B cell (primary cell): ENCODE data around the gene PTPN5. TPM values are rescaled to one million over a fixed set of nuclear protein-coding genes. Genes with fewer than 3 reads are reported as not detected.

ENCODE experiments used
- ATAC-seq: fragments of 200-7000 bp; cut with Tn5 transposase; one replicate; pipeline ENCODE4 v1.10.0; 2021; ENCODE audit warnings: low read depth, mild to moderate bottlenecking, moderate number of reproducible peaks, moderate library complexity
- CTCF ChIA-PET: fragments of 350-600 bp; sonication (Branson Sonifier 250); formaldehyde crosslinking; loops from one replicate; lab custom pipeline; 2021; ENCODE audit warnings: antibody characterized with exemption, inconsistent platforms; lab: Charles Lee
- POLR2A ChIA-PET: fragments of 350-600 bp; sonication (Branson Sonifier 250); formaldehyde crosslinking; loops from one replicate; lab custom pipeline; 2021; ENCODE audit warnings: antibody characterized with exemption; lab: Charles Lee
- DNase-seq: peaks from one replicate; pipeline ENCODE4 v3.0.0; 2013
- H2AFZ ChIP-seq: 2 replicates; pipeline ENCODE4 v1.6.1; 2012; ENCODE audit warnings: mild to moderate bottlenecking, low read depth, low read length; ENCODE audit not compliant: insufficient read depth, poor library complexity, severe bottlenecking
- H3K27ac ChIP-seq, 2 donors: 1 replicate in 1 of 2; 2 replicates in 1 of 2; pipeline ENCODE4 v1.5.1; 2012 to 2013; ENCODE audit warnings: low read length in 2 of 2, mild to moderate bottlenecking in 2 of 2, moderate library complexity in 1 of 2
- H3K27me3 ChIP-seq, 4 experiments: fragments of 200-600 bp in 1 of 4; sonication (generic) in 1 of 4; replicated peaks in 1 of 4; 1 replicate in 2 of 4; 2 replicates in 2 of 4; pipeline versions ENCODE4 v1.6.1 to v1.7.0; 2013 to 2016; ENCODE audit warnings: low read length in 3 of 4, mild to moderate bottlenecking in 2 of 4, mixed read lengths in 1 of 4, moderate library complexity in 1 of 4; ENCODE audit not compliant: insufficient read depth in 4 of 4, control insufficient read depth in 3 of 4; ENCODE audit errors: control extremely low read depth in 1 of 4
- H3K36me3 ChIP-seq, 2 experiments: replicated peaks in 1 of 2; 1 replicate in 1 of 2; 2 replicates in 1 of 2; pipeline versions ENCODE4 v1.6.1 to v1.7.1; 2013; ENCODE audit warnings: low read length in 1 of 2; ENCODE audit not compliant: insufficient read depth in 2 of 2, control insufficient read depth in 1 of 2; ENCODE audit errors: control extremely low read depth in 1 of 2, extremely low read depth in 1 of 2
- H3K4me1 ChIP-seq, 2 donors: fragments of 200-600 bp in 1 of 2; sonication (generic) in 1 of 2; 1 replicate in 1 of 2; 2 replicates in 1 of 2; pipeline versions ENCODE4 v1.5.1 to v1.6.1; 2013 to 2017; ENCODE audit warnings: low read length in 2 of 2; ENCODE audit not compliant: control insufficient read depth in 2 of 2, insufficient read depth in 2 of 2
- H3K4me2 ChIP-seq: replicated peaks from 2 replicates; pipeline ENCODE3; 2012; ENCODE audit warnings: mild to moderate bottlenecking, low read depth, low read length; ENCODE audit not compliant: poor library complexity, severe bottlenecking
- H3K4me3 ChIP-seq, 5 experiments: fragments of 200-600 bp in 1 of 5; sonication (generic) in 1 of 5; 1 replicate in 3 of 5; 2 replicates in 2 of 5; pipeline versions ENCODE4 v1.5.1 to v1.7.0; 2011 to 2016; ENCODE audit warnings: low read length in 4 of 5, mild to moderate bottlenecking in 4 of 5, low read depth in 2 of 5, control low read depth in 1 of 5, moderate library complexity in 1 of 5; ENCODE audit not compliant: insufficient read depth in 1 of 5; ENCODE audit errors: control extremely low read depth in 1 of 5, extremely low read depth in 1 of 5
- H3K79me2 ChIP-seq: fragments of 200-600 bp; sonication (generic); one replicate; pipeline ENCODE4 v1.6.0; 2016; ENCODE audit warnings: low read length; ENCODE audit not compliant: control insufficient read depth, insufficient read depth
- H3K9ac ChIP-seq: fragments of 200-600 bp; sonication (generic); 2 replicates; pipeline ENCODE4 v1.6.1; 2017; ENCODE audit warnings: mild to moderate bottlenecking, low read length, moderate library complexity
- H3K9me3 ChIP-seq, 3 donors: one replicate each; pipeline versions ENCODE4 v1.6.1 to v1.7.1; 2013; ENCODE audit warnings: low read length in 2 of 3; ENCODE audit not compliant: control insufficient read depth in 2 of 3, insufficient read depth in 1 of 3; ENCODE audit errors: control extremely low read depth in 1 of 3
- H4K20me1 ChIP-seq: 2 replicates; pipeline ENCODE4 v1.6.0; 2012; ENCODE audit warnings: mild to moderate bottlenecking, low read length; ENCODE audit not compliant: insufficient read depth, control insufficient read depth, poor library complexity, severe bottlenecking
- H3K27ac Mint-ChIP-seq: one replicate; pipeline ENCODE4 v1.8.0; 2021; ENCODE audit warnings: mixed read lengths
- H3K27me3 Mint-ChIP-seq: one replicate; pipeline ENCODE4 v1.8.0; 2021; ENCODE audit warnings: mixed read lengths
- H3K4me1 Mint-ChIP-seq: one replicate; pipeline ENCODE4 v1.8.0; 2021; ENCODE audit warnings: mixed read lengths
- H3K4me3 Mint-ChIP-seq: one replicate; pipeline ENCODE4 v1.8.0; 2021; ENCODE audit warnings: mixed read lengths
- H3K9me3 Mint-ChIP-seq: one replicate; pipeline ENCODE4 v1.8.0; 2022; ENCODE audit warnings: mixed read lengths; ENCODE audit not compliant: insufficient read depth
- EZH2 ChIP-seq: IDR thresholded peaks from 2 replicates; pipeline ENCODE4 v1.6.1; 2012; ENCODE audit warnings: borderline replicate concordance, low read depth, mild to moderate bottlenecking, moderate library complexity, low read length; ENCODE audit not compliant: insufficient read depth, poor library complexity, severe bottlenecking
- WGBS: methylation state at CpG from one replicate; pipeline ENCODE4 v1.1.5; 2013; ENCODE audit warnings: missing lambda C conversion rate; ENCODE audit not compliant: insufficient coverage; 5-methylcytosine and 5-hydroxymethylcytosine counted together
- intact Hi-C: fragments of 100-400 bp; cut with micrococcal nuclease; formaldehyde crosslinking; loops from one replicate; pipeline ENCODE4 v1.10.0; 2022
- polyA plus RNA-seq: library from polyadenylated mRNA; depleted of rRNA; stranded (reverse); fragments of >200 nt; gene quantifications from 2 replicates; pipeline ENCODE4 v1.2.3, GENCODE V29; 2012
- total RNA-seq, 2 donors: library from RNA; stranded (reverse); fragments of 120-200 nt in 1 of 2; gene quantifications; 1 replicate in 1 of 2; 2 replicates in 1 of 2; pipeline versions ENCODE4 v1.2.3 to v1.2.4, GENCODE V29; 2013 to 2022
- TF ChIP-seq, protein P1 (sequence below): fragments of 200-600 bp; IDR thresholded peaks from one replicate; pipeline ENCODE4 v1.8.0; 2022; ENCODE audit warnings: antibody characterized with exemption, mild to moderate bottlenecking

PTPN5 gene
- total and polyA plus RNA-seq, 2 donors (not counting 1 experiment from before 2014, with no cell fraction given): not detected

DNA sequence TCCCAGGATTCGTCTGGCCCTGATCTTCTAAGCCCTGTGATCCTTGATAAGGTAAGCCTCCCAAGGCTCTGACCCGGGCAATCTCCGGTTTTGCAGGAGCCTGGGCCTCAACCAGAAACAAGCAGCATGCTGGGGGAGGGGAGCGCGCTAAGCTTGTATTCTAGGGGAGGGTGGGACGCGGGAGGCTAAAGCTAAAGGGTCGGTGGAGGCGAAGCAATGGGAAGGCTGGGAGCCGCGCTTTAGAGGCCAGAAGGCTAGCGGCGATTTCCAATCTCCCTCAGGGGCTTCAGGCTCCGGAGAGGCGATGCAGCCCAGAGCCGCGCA is 753 bp downstream of the PTPN5 start:
- Histone ChIP-seq H3K9me3 (no peaks in the 10 kb centered on the region), H3K27ac (no peak overlapping the region), H3K79me2 (no peaks in the 10 kb centered on the region), H3K9ac (no peak overlapping the region), H4K20me1 (no peaks in the 10 kb centered on the region), H3K4me3 (no peak overlapping the region), H3K4me1 (peaks cover 0 to 3% of the 10 kb centered on the region in 2 donors), H3K27me3 (peaks cover 0 to 37% (median 7%) of the 10 kb centered on the region in 4 experiments), H3K4me2 (no peak overlapping the region), H3K36me3 (no peaks in the 10 kb centered on the region), H2AFZ (no peak overlapping the region)
- H3K4me1 Mint-ChIP-seq: peaks cover 8% of the 10 kb centered on the region
- POLR2A ChIA-PET: no interaction called here
- 9% methylated on average over 17 of the region's 17 CpGs for WGBS
- no peak for DNase-seq
- peaks cover 56% of the 10 kb centered on the region for H3K27me3 Mint-ChIP-seq
- intact Hi-C loops: no loop called here
- no peak overlapping the region for H3K4me3 Mint-ChIP-seq
- H3K27ac Mint-ChIP-seq: no peak overlapping the region
- CTCF ChIA-PET: interaction anchor here (0.6 kb wide), 1 partner anchor 225 kb away, joined by 3 read pairs; no protein-coding TSS in a partner anchor
- no peaks in the 10 kb centered on the region for H3K9me3 Mint-ChIP-seq
- TF ChIP-seq, protein P1, sequence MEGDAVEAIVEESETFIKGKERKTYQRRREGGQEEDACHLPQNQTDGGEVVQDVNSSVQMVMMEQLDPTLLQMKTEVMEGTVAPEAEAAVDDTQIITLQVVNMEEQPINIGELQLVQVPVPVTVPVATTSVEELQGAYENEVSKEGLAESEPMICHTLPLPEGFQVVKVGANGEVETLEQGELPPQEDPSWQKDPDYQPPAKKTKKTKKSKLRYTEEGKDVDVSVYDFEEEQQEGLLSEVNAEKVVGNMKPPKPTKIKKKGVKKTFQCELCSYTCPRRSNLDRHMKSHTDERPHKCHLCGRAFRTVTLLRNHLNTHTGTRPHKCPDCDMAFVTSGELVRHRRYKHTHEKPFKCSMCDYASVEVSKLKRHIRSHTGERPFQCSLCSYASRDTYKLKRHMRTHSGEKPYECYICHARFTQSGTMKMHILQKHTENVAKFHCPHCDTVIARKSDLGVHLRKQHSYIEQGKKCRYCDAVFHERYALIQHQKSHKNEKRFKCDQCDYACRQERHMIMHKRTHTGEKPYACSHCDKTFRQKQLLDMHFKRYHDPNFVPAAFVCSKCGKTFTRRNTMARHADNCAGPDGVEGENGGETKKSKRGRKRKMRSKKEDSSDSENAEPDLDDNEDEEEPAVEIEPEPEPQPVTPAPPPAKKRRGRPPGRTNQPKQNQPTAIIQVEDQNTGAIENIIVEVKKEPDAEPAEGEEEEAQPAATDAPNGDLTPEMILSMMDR: no peak
- no peak for TF ChIP-seq EZH2
- ATAC-seq: no peak

- H3K27me3 Mint-ChIP-seq: peaks cover 55% of the 10 kb centered on the region
- H3K4me1 Mint-ChIP-seq: peaks cover 8% of the 10 kb centered on the region
- ATAC-seq: no peak
- H3K4me3 ChIP-seq: no peak overlapping the region
- H3K9me3 ChIP-seq: no peaks in the 10 kb centered on the region
- H3K9me3 Mint-ChIP-seq: no peaks in the 10 kb centered on the region
- H3K4me1 ChIP-seq: peaks cover 0 to 3% of the 10 kb centered on the region in 2 donors
- no peaks in the 10 kb centered on the region for H4K20me1 ChIP-seq
- no peak overlapping the region for H3K9ac ChIP-seq
- POLR2A ChIA-PET: no interaction called here
- H3K4me3 Mint-ChIP-seq: no peak overlapping the region
- CTCF ChIA-PET: no interaction called here
- intact Hi-C loops: no loop called here
- H3K27ac ChIP-seq: no peak overlapping the region
- no peak overlapping the region for H2AFZ ChIP-seq
- DNase-seq: no peak
- TF ChIP-seq, protein P1: no peak
- no peak for TF ChIP-seq EZH2
- peaks cover 0 to 33% (median 4%) of the 10 kb centered on the region in 4 experiments for H3K27me3 ChIP-seq
- WGBS: 86% methylated on average over 8 of the region's 8 CpGs
- no peaks in the 10 kb centered on the region for H3K36me3 ChIP-seq
- no peak overlapping the region for H3K27ac Mint-ChIP-seq
- H3K79me2 ChIP-seq: no peaks in the 10 kb centered on the region
- H3K4me2 ChIP-seq: no peak overlapping the region
These were observed 1.7 kb downstream of the PTPN5 start for GRCh38 chr11:18789942-18790341.
